Loucy (cell line): ENCODE measurements around the gene GRK3.

Experiments used
- H2AFZ ChIP-seq: fragments of 200-600 bp; sonication (generic); 2 replicates; pipeline ENCODE4 v1.6.0; 2016; ENCODE audit warnings: antibody characterized with exemption, mild to moderate bottlenecking, low read length, moderate library complexity
- H3F3A ChIP-seq: fragments of 200-600 bp; 2 replicates; pipeline ENCODE4 v1.6.0; 2016; ENCODE audit warnings: antibody characterized with exemption, low read depth, mild to moderate bottlenecking
- H3K27me3 ChIP-seq: fragments of 200-600 bp; sonication (generic); 2 replicates; pipeline ENCODE4 v1.6.1; 2014; ENCODE audit warnings: low read length, mild to moderate bottlenecking; ENCODE audit not compliant: insufficient read depth, poor library complexity, severe bottlenecking
- H3K36me3 ChIP-seq: fragments of 200-600 bp; sonication (generic); 2 replicates; pipeline ENCODE4 v1.6.1; 2016; ENCODE audit warnings: low read length; ENCODE audit not compliant: insufficient read depth
- H3K4me1 ChIP-seq: fragments of 200-600 bp; sonication (generic); 2 replicates; pipeline ENCODE4 v1.5.1; 2014; ENCODE audit warnings: low read length, mild to moderate bottlenecking; ENCODE audit not compliant: insufficient read depth, poor library complexity, severe bottlenecking
- H3K4me2 ChIP-seq: fragments of 200-600 bp; sonication (generic); 2 replicates; pipeline ENCODE4 v1.6.0; 2014; ENCODE audit warnings: antibody characterized with exemption, low read length, low read depth, mild to moderate bottlenecking; ENCODE audit not compliant: poor library complexity, severe bottlenecking
- H3K4me3 ChIP-seq: fragments of 200-600 bp; sonication (generic); 2 replicates; pipeline ENCODE4 v1.5.1; 2014; ENCODE audit warnings: low read length, mild to moderate bottlenecking, mixed read lengths; ENCODE audit not compliant: poor library complexity, severe bottlenecking
- H3K79me2 ChIP-seq: fragments of 200-600 bp; sonication (generic); 2 replicates; pipeline ENCODE4 v1.6.1; 2014; ENCODE audit warnings: low read length; ENCODE audit not compliant: insufficient read depth
- H3K9ac ChIP-seq: fragments of 200-600 bp; sonication (generic); 2 replicates; pipeline ENCODE4 v1.6.0; 2014; ENCODE audit warnings: mild to moderate bottlenecking, low read depth, low read length, moderate library complexity; ENCODE audit not compliant: poor library complexity, severe bottlenecking
- H3K9me2 ChIP-seq: fragments of 200-600 bp; sonication (generic); replicated peaks from 2 replicates; pipeline ENCODE4 v1.6.1; 2016; ENCODE audit warnings: low read depth, low read length, mixed read lengths
- H3K9me3 ChIP-seq: fragments of 200-600 bp; sonication (generic); 2 replicates; pipeline ENCODE4 v1.6.1; 2014; ENCODE audit warnings: mild to moderate bottlenecking, antibody characterized with exemption, low read length, low read depth; ENCODE audit not compliant: insufficient read depth
- H4K20me1 ChIP-seq: fragments of 200-600 bp; sonication (generic); 2 replicates; pipeline ENCODE4 v1.6.0; 2014; ENCODE audit warnings: antibody characterized with exemption, low read length, mild to moderate bottlenecking; ENCODE audit not compliant: insufficient read depth, poor library complexity, severe bottlenecking
- EZH2phosphoT487 ChIP-seq: fragments of 200-600 bp; IDR thresholded peaks from 2 replicates; pipeline ENCODE4 v1.6.1; 2018; ENCODE audit warnings: antibody characterized with exemption, mild to moderate bottlenecking, moderate library complexity, borderline replicate concordance
- TF ChIP-seq, protein P1 (sequence below): fragments of 200-600 bp; sonication (generic); conservative IDR thresholded peaks from 2 replicates; pipeline ENCODE4 v1.5.1; 2014; ENCODE audit warnings: mild to moderate bottlenecking, antibody characterized with exemption, low read length

Gene GRK3

DNA sequence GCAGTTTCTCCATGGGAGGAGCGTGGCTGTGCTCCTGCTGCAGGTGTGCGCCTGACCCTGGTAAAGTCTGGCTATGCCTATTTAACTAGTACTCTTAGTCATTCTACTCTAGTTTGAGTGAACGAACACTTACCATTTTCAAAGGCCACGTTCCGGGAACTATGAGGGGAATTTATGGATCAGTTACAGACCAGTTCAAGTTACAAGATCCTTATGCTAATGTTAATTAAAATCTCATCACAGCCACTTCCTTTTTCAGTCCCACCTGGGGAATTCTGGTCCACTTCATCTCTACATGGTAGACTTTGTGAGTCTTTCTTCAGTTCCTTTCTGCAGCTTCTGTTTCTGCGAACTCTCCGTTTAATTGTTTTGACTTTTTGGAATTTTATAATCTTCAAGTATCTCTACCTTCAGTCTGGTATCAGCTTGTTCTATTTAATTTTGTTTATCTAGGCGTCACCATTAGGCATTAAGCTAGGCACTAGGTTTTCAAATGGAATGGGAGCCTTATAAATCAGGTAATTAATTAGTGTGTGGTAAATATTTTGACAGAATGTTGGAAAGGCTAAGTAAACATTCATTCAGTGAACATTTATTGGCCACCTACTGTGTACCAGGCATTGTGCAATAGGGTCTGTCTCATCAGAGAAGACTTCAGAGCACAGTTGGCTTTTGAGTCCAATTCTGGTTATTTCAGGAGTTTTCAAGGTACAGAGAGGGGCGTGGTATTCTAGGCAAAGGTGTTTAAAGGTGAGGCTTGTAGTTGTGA is 78.9 kb downstream of the GRK3 start:
- Histone ChIP-seq H3K9me2 (no peaks in the 10 kb centered on the region), H4K20me1 (peaks cover 74% of the 10 kb centered on the region), H3K79me2 (peaks cover 95% of the 10 kb centered on the region), H2AFZ (no peak overlapping the region), H3K9ac (no peak overlapping the region), H3K4me2 (no peak overlapping the region), H3F3A (no peaks in the 10 kb centered on the region), H3K4me1 (peaks cover 13% of the 10 kb centered on the region), H3K9me3 (peaks cover 11% of the 10 kb centered on the region; the same call in 1 of the 2 replicates), H3K27me3 (no peaks in the 10 kb centered on the region), H3K4me3 (no peak overlapping the region), H3K36me3 (peaks cover 61% of the 10 kb centered on the region)
- TF ChIP-seq, protein P1, sequence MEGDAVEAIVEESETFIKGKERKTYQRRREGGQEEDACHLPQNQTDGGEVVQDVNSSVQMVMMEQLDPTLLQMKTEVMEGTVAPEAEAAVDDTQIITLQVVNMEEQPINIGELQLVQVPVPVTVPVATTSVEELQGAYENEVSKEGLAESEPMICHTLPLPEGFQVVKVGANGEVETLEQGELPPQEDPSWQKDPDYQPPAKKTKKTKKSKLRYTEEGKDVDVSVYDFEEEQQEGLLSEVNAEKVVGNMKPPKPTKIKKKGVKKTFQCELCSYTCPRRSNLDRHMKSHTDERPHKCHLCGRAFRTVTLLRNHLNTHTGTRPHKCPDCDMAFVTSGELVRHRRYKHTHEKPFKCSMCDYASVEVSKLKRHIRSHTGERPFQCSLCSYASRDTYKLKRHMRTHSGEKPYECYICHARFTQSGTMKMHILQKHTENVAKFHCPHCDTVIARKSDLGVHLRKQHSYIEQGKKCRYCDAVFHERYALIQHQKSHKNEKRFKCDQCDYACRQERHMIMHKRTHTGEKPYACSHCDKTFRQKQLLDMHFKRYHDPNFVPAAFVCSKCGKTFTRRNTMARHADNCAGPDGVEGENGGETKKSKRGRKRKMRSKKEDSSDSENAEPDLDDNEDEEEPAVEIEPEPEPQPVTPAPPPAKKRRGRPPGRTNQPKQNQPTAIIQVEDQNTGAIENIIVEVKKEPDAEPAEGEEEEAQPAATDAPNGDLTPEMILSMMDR: no peak

DNA sequence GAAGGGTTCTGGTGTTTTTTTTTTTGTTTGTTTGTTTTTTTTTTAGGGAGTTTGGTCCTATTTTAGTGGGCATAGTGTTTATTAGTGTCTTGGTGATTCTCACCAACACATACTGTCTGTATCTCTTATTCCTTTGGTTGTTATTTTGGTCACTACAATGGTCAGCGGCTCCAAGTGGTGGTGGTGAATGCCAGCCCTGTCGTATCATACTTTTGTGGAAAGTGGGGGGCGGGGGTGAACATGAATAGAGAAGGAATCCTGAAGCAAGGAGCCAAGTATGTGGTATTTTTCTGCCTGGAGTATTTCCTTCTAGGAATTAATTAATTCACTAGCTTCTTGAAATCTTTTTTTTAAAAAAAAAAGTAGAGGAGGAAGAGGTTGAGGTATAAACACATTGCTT is 79.6 kb downstream of the GRK3 start:
- H3K79me2 ChIP-seq: peaks cover 93% of the 10 kb centered on the region
- TF ChIP-seq, protein P1: no peak
- no peak for TF ChIP-seq EZH2phosphoT487

DNA sequence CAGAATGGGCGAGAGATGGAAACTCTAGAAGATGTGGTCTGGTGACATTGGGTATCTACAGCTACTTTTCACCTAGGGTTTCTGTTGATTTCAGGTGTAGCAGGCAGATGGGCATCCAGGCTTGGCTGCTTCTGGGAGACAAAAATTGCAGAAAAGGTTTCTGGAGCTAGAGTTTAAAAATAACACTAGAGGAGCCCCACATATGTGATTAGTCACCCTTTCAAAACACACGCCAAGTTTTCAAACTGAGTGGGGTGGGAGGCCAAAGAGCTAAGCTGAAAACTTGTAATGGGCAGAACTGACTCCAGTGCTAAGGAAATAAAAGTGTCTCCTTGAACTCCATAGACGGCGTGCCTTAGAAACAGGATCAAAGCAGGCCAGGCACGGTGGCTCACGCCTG is 80.8 kb downstream of the GRK3 start:
- Histone ChIP-seq H3K9me2 (no peaks in the 10 kb centered on the region), H3K9ac (no peak overlapping the region), H3K4me2 (no peak overlapping the region), H3K27me3 (no peaks in the 10 kb centered on the region), H3K4me1 (peaks cover 13% of the 10 kb centered on the region), H3F3A (no peaks in the 10 kb centered on the region), H3K9me3 (no peaks in the 10 kb centered on the region), H3K4me3 (no peak overlapping the region), H4K20me1 (peaks cover 61% of the 10 kb centered on the region), H3K79me2 (peaks cover 92% of the 10 kb centered on the region), H2AFZ (no peak overlapping the region), H3K36me3 (peaks cover 59% of the 10 kb centered on the region)
- no peak for TF ChIP-seq EZH2phosphoT487
- TF ChIP-seq, protein P1: no peak

More for the DNA sequence above, 79.6 kb downstream of the GRK3 start:
- H3K9ac ChIP-seq: no peak overlapping the region
- H3K27me3 ChIP-seq: no peaks in the 10 kb centered on the region
- peaks cover 10% of the 10 kb centered on the region; the same call in 1 of the 2 replicates for H3K9me3 ChIP-seq
- H3K4me3 ChIP-seq: no peak overlapping the region
- no peaks in the 10 kb centered on the region for H3K9me2 ChIP-seq
- H3K36me3 ChIP-seq: peaks cover 61% of the 10 kb centered on the region
- no peaks in the 10 kb centered on the region for H3F3A ChIP-seq
- peaks cover 13% of the 10 kb centered on the region for H3K4me1 ChIP-seq
- no peak overlapping the region for H2AFZ ChIP-seq
- peaks cover 69% of the 10 kb centered on the region for H4K20me1 ChIP-seq
- H3K4me2 ChIP-seq: no peak overlapping the region
